AG09309 (cell line): Measurements from ENCODE around the gene CNTNAP1.

Source experiments
- DNase-seq: peaks from one replicate; pipeline ENCODE4 v3.0.0-alpha.2; 2010; ENCODE audit warnings: low read depth
- H3K4me3 ChIP-seq: 2 replicates; pipeline ENCODE4 v1.5.1; 2011; ENCODE audit warnings: mild to moderate bottlenecking, low read depth, low read length, moderate library complexity; ENCODE audit not compliant: control insufficient read depth
- CTCF ChIP-seq: IDR thresholded peaks from 2 replicates; pipeline ENCODE4 v1.5.1; 2011; ENCODE audit warnings: mild to moderate bottlenecking, low read depth, low read length, inconsistent platforms; ENCODE audit not compliant: insufficient read depth, control insufficient read depth; ENCODE audit errors: missing control alignments

CNTNAP1 gene

GRCh38 chr17:42675348-42675964 lies 6.9 kb upstream of the CNTNAP1 start:
- DNase-seq, result no peak
- peak overlapping the region; percentile 93 for H3K4me3 ChIP-seq
- no peak for TF ChIP-seq CTCF

GRCh38 chr17:42675965-42676423 lies 6.3 kb upstream of the CNTNAP1 start:
- TF ChIP-seq CTCF, result no peak
- DNase-seq, result no peak
- peak overlapping the region; percentile 93 for H3K4me3 ChIP-seq

- no peak for TF ChIP-seq CTCF
- DNase-seq, result no peak
- peak within 1 kb of the TSS; percentile 93 for H3K4me3 ChIP-seq
Observed at GRCh38 chr17:42676424-42677011, 5.8 kb upstream of the CNTNAP1 start, which contains the start of gene PLEKHH3. Gene PLEKHH3 (minus strand): TSS chr17:42676994. CDS start chr17:42676563, 431 bp downstream.

- H3K4me3 ChIP-seq, result peak overlapping the region; percentile 93
- TF ChIP-seq CTCF, result no peak
- DNase-seq, result peak; percentile 97
Observed at GRCh38 chr17:42677012-42677857, 5.1 kb upstream of the CNTNAP1 start.

- no peak for TF ChIP-seq CTCF
- peak overlapping the region; percentile 64 for H3K4me3 ChIP-seq
- DNase-seq, result no peak
Observed at GRCh38 chr17:42677921-42678781, 4.2 kb upstream of the CNTNAP1 start.
